ENCODE measurements around the gene VAMP8. TPM values are rescaled to one million over a fixed set of nuclear protein-coding genes. Genes with fewer than 3 reads are reported as not detected.

The VAMP8 gene
- 104 and 109 TPM in 2 replicates for polyA plus RNA-seq (2013)

DNA sequence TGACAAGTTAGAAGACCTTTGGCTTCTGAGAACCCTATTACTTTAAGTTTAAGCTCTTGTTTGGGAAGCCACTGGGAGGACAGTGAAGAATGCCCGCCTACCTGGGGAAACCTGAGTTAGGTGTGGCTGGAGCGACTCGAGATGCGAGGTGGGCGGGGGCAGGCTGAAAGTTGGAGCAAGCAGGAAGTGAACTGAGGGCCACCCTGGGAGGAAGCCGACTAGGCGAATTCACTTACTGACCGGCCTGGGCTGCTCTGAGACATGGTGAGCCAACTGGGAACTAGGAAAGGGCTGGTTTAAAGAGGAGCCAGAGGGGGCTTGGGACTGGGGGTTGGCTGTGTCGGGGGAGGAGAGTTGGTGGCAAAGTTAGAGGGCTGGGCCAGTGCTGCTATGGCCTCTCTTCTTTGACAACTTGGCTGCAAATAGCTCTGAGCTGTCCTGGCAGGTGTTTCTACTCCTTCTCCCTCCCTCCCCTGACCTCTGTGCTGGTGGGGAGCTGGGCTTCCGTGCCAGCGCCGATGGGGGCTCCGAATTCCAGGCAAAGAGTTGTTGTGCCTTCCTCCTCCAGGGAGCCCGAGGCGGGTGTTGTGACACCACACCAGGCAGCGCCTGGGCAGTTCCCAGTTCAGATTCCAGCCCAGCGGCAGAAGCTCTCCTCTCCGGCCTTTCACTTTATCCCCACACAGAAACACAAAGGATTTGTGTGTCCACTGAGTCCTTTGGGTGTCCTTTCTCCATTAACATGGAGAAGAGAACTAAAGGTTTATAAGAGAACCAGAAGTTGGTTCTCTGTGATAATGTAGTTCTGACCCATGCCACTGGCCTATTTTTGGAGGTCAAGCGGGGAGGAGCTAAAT is at the start of gene VAMP8:
VAMP8 (plus strand) TSS at position 201 of the 857 bp plus-strand sequence; CDS start at position 262, 61 bp downstream.
- peak within 1 kb of the TSS; percentile 60 for H3K9ac ChIP-seq (ENCODE audit: low read length)
- H3K4me2 ChIP-seq (ENCODE audit: low read length) = peak within 1 kb of the TSS; percentile 82
- WGBS (ENCODE audit: extremely low coverage, insufficient coverage, insufficient read length) = no CpG with 5 or more reads among the region's 19 CpGs
- peaks cover 4% of the 10 kb centered on the region for H3K79me1 ChIP-seq (ENCODE audit: low read length)
- H3K36me3 ChIP-seq (ENCODE audit: control insufficient read depth in 1 of 2, insufficient read depth in 2 of 2, low read length in 2 of 2) = peaks cover 7 to 10% of the 10 kb centered on the region in 2 experiments
- H3K23ac ChIP-seq (ENCODE audit: low read length) = no peak within 1 kb of the TSS
- H2AK5ac ChIP-seq (ENCODE audit: low read length) = peak within 1 kb of the TSS; percentile 69
- DNase-seq = peak; percentile 89 to 91
- peak within 1 kb of the TSS; percentile 83 for H2BK5ac ChIP-seq (ENCODE audit: low read depth, low read length, poor library complexity)
- H2BK120ac ChIP-seq (ENCODE audit: insufficient read depth, low read length, poor library complexity) = peak within 1 kb of the TSS; percentile 73
- no peaks in the 10 kb centered on the region for H3K9me3 ChIP-seq (ENCODE audit: insufficient read depth, low read depth, low read length)
- H3K27me3 ChIP-seq (ENCODE audit: insufficient read depth, low read length) = no peaks in the 10 kb centered on the region
- H3K27ac ChIP-seq (ENCODE audit: low read depth, low read length) = peak within 1 kb of the TSS; percentile 68
- H2BK12ac ChIP-seq (ENCODE audit: low read length) = peak within 1 kb of the TSS; percentile 66
- peak within 1 kb of the TSS; percentile 93 for H4K8ac ChIP-seq (ENCODE audit: low read depth, low read length)
- H4K12ac ChIP-seq (ENCODE audit: low read depth, low read length) = peak within 1 kb of the TSS; percentile 71
- peak within 1 kb of the TSS; percentile 69 for H3K4me3 ChIP-seq (ENCODE audit: low read depth, low read length)
- H3K4me1 ChIP-seq (ENCODE audit: control insufficient read depth in 1 of 2, insufficient read depth in 2 of 2, low read length in 2 of 2) = peaks cover 24 to 25% of the 10 kb centered on the region in 2 experiments
- peak within 1 kb of the TSS; percentile 43 for H3K4ac ChIP-seq (ENCODE audit: low read depth, low read length)
- H3K14ac ChIP-seq (ENCODE audit: low read length) = peak within 1 kb of the TSS; percentile 92
- peak within 1 kb of the TSS; percentile 74 for H3K18ac ChIP-seq (ENCODE audit: low read length)
- peak within 1 kb of the TSS; percentile 67 for H2AFZ ChIP-seq (ENCODE audit: insufficient read depth, low read length, poor library complexity)
- peak within 1 kb of the TSS; percentile 92 for H4K91ac ChIP-seq (ENCODE audit: low read depth, low read length)
- H3K79me2 ChIP-seq (ENCODE audit: control insufficient read depth, insufficient read depth, low read length, poor library complexity) = peaks cover 6% of the 10 kb centered on the region

DNA sequence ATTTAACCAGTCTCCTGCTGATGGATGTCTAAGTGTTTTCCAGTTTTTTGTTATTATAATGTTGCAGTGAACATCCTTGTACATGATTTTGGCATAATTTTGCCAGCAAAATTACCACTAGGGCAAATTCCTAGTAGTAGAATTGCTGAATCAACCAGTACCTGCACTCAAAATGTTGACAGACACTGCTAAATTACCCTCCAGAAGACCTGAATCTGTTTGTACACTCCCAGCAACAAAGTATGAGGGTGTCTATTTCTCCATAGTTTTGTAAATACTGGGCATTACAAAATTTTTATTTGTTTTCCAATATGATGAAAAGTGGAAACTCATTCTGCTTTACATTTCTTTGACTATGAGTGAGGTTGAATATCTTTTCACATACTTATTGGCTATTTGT is 49.6 kb upstream of the VAMP8 start:
- Histone ChIP-seq H2AK5ac (ENCODE audit: low read length) (no peak overlapping the region), H3K27ac (ENCODE audit: low read depth, low read length) (no peak overlapping the region), H3K4me2 (ENCODE audit: low read length) (no peak overlapping the region), H2BK5ac (ENCODE audit: low read depth, low read length, poor library complexity) (no peak overlapping the region), H4K8ac (ENCODE audit: low read depth, low read length) (no peak overlapping the region), H3K14ac (ENCODE audit: low read length) (no peak overlapping the region), H4K12ac (ENCODE audit: low read depth, low read length) (no peak overlapping the region), H3K18ac (ENCODE audit: low read length) (no peak overlapping the region), H3K79me1 (ENCODE audit: low read length) (peaks cover 2% of the 10 kb centered on the region), H3K9me3 (ENCODE audit: insufficient read depth, low read depth, low read length) (no peaks in the 10 kb centered on the region), H3K9ac (ENCODE audit: low read length) (no peak overlapping the region), H3K27me3 (ENCODE audit: insufficient read depth, low read length) (no peaks in the 10 kb centered on the region), H3K79me2 (ENCODE audit: control insufficient read depth, insufficient read depth, low read length, poor library complexity) (no peaks in the 10 kb centered on the region), H2BK12ac (ENCODE audit: low read length) (no peak overlapping the region), H2BK120ac (ENCODE audit: insufficient read depth, low read length, poor library complexity) (no peak overlapping the region), H3K4ac (ENCODE audit: low read depth, low read length) (no peak overlapping the region), H3K36me3 (ENCODE audit: control insufficient read depth in 1 of 2, insufficient read depth in 2 of 2, low read length in 2 of 2) (no peaks in the 10 kb centered on the region), H3K4me3 (ENCODE audit: low read depth, low read length) (no peak overlapping the region), H3K23ac (ENCODE audit: low read length) (no peak overlapping the region), H3K4me1 (ENCODE audit: control insufficient read depth in 1 of 2, insufficient read depth in 2 of 2, low read length in 2 of 2) (peaks cover 8 to 9% of the 10 kb centered on the region in 2 experiments), H2AFZ (ENCODE audit: insufficient read depth, low read length, poor library complexity) (no peak overlapping the region), H4K91ac (ENCODE audit: low read depth, low read length) (no peak overlapping the region)
- no peak for DNase-seq

- Histone ChIP-seq H4K8ac (ENCODE audit: low read depth, low read length) (no peak overlapping the region), H3K79me1 (ENCODE audit: low read length) (peaks cover 2% of the 10 kb centered on the region), H4K91ac (ENCODE audit: low read depth, low read length) (no peak overlapping the region), H4K12ac (ENCODE audit: low read depth, low read length) (no peak overlapping the region), H2AK5ac (ENCODE audit: low read length) (no peak overlapping the region), H3K36me3 (ENCODE audit: control insufficient read depth in 1 of 2, insufficient read depth in 2 of 2, low read length in 2 of 2) (no peaks in the 10 kb centered on the region), H2BK12ac (ENCODE audit: low read length) (no peak overlapping the region), H3K9me3 (ENCODE audit: insufficient read depth, low read depth, low read length) (no peaks in the 10 kb centered on the region), H2BK120ac (ENCODE audit: insufficient read depth, low read length, poor library complexity) (no peak overlapping the region), H3K27me3 (ENCODE audit: insufficient read depth, low read length) (no peaks in the 10 kb centered on the region), H3K9ac (ENCODE audit: low read length) (no peak overlapping the region), H3K14ac (ENCODE audit: low read length) (no peak overlapping the region), H3K23ac (ENCODE audit: low read length) (no peak overlapping the region), H3K27ac (ENCODE audit: low read depth, low read length) (no peak overlapping the region), H2AFZ (ENCODE audit: insufficient read depth, low read length, poor library complexity) (no peak overlapping the region), H3K4me2 (ENCODE audit: low read length) (no peak overlapping the region), H2BK5ac (ENCODE audit: low read depth, low read length, poor library complexity) (no peak overlapping the region), H3K18ac (ENCODE audit: low read length) (no peak overlapping the region), H3K79me2 (ENCODE audit: control insufficient read depth, insufficient read depth, low read length, poor library complexity) (no peaks in the 10 kb centered on the region), H3K4me3 (ENCODE audit: low read depth, low read length) (no peak overlapping the region), H3K4ac (ENCODE audit: low read depth, low read length) (no peak overlapping the region), H3K4me1 (ENCODE audit: control insufficient read depth in 1 of 2, insufficient read depth in 2 of 2, low read length in 2 of 2) (peaks cover 8 to 9% of the 10 kb centered on the region in 2 experiments)
- WGBS (ENCODE audit: extremely low coverage, insufficient coverage, insufficient read length) = no CpG with 5 or more reads among the region's 2 CpGs
- no peak for DNase-seq
Observed at GRCh38 chr2:85528355-85528754, 49.0 kb upstream of the VAMP8 start.

GRCh38 chr2:85529809-85530208 is 47.6 kb upstream of the VAMP8 start:
- H3K4ac ChIP-seq (ENCODE audit: low read depth, low read length) = no peak overlapping the region
- WGBS (ENCODE audit: extremely low coverage, insufficient coverage, insufficient read length) = no CpG with 5 or more reads among the region's 1 CpG
- H3K18ac ChIP-seq (ENCODE audit: low read length) = no peak overlapping the region
- H3K4me1 ChIP-seq (ENCODE audit: control insufficient read depth in 1 of 2, insufficient read depth in 2 of 2, low read length in 2 of 2) = peaks cover 5 to 6% of the 10 kb centered on the region in 2 experiments
- no peak overlapping the region for H4K91ac ChIP-seq (ENCODE audit: low read depth, low read length)
- H3K9me3 ChIP-seq (ENCODE audit: insufficient read depth, low read depth, low read length) = no peaks in the 10 kb centered on the region
- no peak overlapping the region for H2BK120ac ChIP-seq (ENCODE audit: insufficient read depth, low read length, poor library complexity)
- no peak for DNase-seq
- no peak overlapping the region for H4K8ac ChIP-seq (ENCODE audit: low read depth, low read length)
- H3K14ac ChIP-seq (ENCODE audit: low read length) = no peak overlapping the region
- no peak overlapping the region for H3K23ac ChIP-seq (ENCODE audit: low read length)
- H3K36me3 ChIP-seq (ENCODE audit: control insufficient read depth in 1 of 2, insufficient read depth in 2 of 2, low read length in 2 of 2) = no peaks in the 10 kb centered on the region
- H4K12ac ChIP-seq (ENCODE audit: low read depth, low read length) = no peak overlapping the region
- H2BK5ac ChIP-seq (ENCODE audit: low read depth, low read length, poor library complexity) = no peak overlapping the region
- no peaks in the 10 kb centered on the region for H3K27me3 ChIP-seq (ENCODE audit: insufficient read depth, low read length)
- no peaks in the 10 kb centered on the region for H3K79me2 ChIP-seq (ENCODE audit: control insufficient read depth, insufficient read depth, low read length, poor library complexity)
- H3K79me1 ChIP-seq (ENCODE audit: low read length) = peaks cover 2% of the 10 kb centered on the region
- no peak overlapping the region for H3K4me3 ChIP-seq (ENCODE audit: low read depth, low read length)
- H2AK5ac ChIP-seq (ENCODE audit: low read length) = no peak overlapping the region
- no peak overlapping the region for H3K27ac ChIP-seq (ENCODE audit: low read depth, low read length)
- H3K9ac ChIP-seq (ENCODE audit: low read length) = no peak overlapping the region
- H2AFZ ChIP-seq (ENCODE audit: insufficient read depth, low read length, poor library complexity) = no peak overlapping the region
- no peak overlapping the region for H2BK12ac ChIP-seq (ENCODE audit: low read length)
- H3K4me2 ChIP-seq (ENCODE audit: low read length) = no peak overlapping the region
